BE2C (cell line): Measurements from ENCODE around the gene IL3RA.
"Not testable (repeated sequence)": the region's sequence is repeated elsewhere in the genome, so short reads cannot be mapped to it uniquely, and the experiment has no call there.

Experiments
- DNase-seq: peaks from one replicate; pipeline ENCODE4 v3.0.0-alpha.2; 2020
- H3K27me3 ChIP-seq: fragments of 250-450 bp; sonication (Bioruptor Pico); 2 replicates; pipeline ENCODE4 v1.5.1; 2020; ENCODE audit warnings: mild to moderate bottlenecking
- H3K36me3 ChIP-seq: fragments of 250-450 bp; sonication (Bioruptor Pico); 2 replicates; pipeline ENCODE4 v1.5.1; 2020; ENCODE audit warnings: mild to moderate bottlenecking
- H3K4me1 ChIP-seq: fragments of 250-450 bp; sonication (Bioruptor Pico); 2 replicates; pipeline ENCODE4 v1.5.1; 2020
- H3K4me3 ChIP-seq: 2 replicates; pipeline ENCODE4 v1.5.1; 2011; ENCODE audit warnings: low read depth, low read length
- H3K9me3 ChIP-seq: fragments of 250-450 bp; sonication (Bioruptor Pico); 2 replicates; pipeline ENCODE4 v1.5.1; 2020
- TF ChIP-seq, protein P1 (sequence below): IDR thresholded peaks from 2 replicates; pipeline ENCODE4 v1.5.1; 2012; ENCODE audit warnings: mild to moderate bottlenecking, low read depth, low read length

Gene IL3RA

DNA sequence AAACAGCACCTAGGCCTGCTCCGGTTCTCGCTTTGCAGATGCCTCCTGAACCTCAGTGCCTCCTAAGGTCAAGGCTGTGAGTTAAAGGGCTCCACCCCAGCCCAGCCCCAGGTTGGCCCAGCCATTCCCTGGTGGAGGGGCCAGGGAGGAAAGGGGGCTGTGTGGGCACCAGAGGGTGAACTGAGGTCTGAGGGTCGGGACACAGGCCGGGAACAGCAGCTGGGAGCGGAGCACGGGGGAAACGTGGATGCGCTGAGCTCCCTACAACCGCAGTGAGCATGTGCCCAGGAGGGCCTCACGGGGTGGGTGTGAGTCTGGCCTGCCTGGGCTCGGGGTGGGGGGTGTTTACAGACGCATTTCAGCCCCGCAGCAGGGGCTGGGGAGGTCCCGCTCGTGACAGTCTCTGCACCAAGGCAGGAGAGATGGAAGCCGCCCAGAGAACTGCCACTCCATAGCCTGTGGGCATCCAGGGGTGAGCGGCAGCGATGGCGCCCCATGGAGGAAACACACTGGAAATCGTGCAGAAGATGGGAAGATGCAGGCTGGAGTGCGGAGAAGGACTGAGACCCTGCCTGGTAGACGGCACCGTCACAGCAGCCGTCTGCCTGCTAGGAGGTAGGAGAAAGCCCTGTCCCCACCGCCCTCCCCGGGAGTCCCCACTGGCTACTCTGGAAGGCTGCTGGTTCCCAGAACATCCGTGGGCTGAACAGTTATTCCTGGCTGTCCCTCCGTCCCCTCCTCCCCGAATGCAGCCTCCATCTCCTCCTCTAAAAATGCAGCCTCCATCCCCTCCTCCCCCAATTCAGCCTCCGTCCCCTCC, 65.2 kb downstream of the IL3RA start:
- DNase-seq: no peak
- Histone ChIP-seq H3K27me3 (no peaks in the 10 kb centered on the region), H3K4me3 (no peak overlapping the region), H3K9me3 (no peaks in the 10 kb centered on the region), H3K36me3 (no peaks in the 10 kb centered on the region; the same call in 1 of the 2 replicates), H3K4me1 (no peaks in the 10 kb centered on the region)
- TF ChIP-seq, protein P1, sequence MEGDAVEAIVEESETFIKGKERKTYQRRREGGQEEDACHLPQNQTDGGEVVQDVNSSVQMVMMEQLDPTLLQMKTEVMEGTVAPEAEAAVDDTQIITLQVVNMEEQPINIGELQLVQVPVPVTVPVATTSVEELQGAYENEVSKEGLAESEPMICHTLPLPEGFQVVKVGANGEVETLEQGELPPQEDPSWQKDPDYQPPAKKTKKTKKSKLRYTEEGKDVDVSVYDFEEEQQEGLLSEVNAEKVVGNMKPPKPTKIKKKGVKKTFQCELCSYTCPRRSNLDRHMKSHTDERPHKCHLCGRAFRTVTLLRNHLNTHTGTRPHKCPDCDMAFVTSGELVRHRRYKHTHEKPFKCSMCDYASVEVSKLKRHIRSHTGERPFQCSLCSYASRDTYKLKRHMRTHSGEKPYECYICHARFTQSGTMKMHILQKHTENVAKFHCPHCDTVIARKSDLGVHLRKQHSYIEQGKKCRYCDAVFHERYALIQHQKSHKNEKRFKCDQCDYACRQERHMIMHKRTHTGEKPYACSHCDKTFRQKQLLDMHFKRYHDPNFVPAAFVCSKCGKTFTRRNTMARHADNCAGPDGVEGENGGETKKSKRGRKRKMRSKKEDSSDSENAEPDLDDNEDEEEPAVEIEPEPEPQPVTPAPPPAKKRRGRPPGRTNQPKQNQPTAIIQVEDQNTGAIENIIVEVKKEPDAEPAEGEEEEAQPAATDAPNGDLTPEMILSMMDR: no peak

- H3K4me1 ChIP-seq: no peaks in the 10 kb centered on the region
- H3K9me3 ChIP-seq: no peaks in the 10 kb centered on the region
- TF ChIP-seq, protein P1: no peak
- no peak overlapping the region for H3K4me3 ChIP-seq
- H3K36me3 ChIP-seq: no peaks in the 10 kb centered on the region; the same call in 1 of the 2 replicates
- DNase-seq: no peak
- H3K27me3 ChIP-seq: no peaks in the 10 kb centered on the region
Measured at GRCh38 chrX:1403228-1403627, 66.6 kb downstream of the IL3RA start.

- not testable (repeated sequence) for H3K27me3 ChIP-seq, H3K36me3 ChIP-seq, H3K4me1 ChIP-seq, H3K9me3 ChIP-seq, DNase-seq, H3K4me3 ChIP-seq
Measured at GRCh38 chrX:1403867-1404266, 67.3 kb downstream of the IL3RA start.

DNA sequence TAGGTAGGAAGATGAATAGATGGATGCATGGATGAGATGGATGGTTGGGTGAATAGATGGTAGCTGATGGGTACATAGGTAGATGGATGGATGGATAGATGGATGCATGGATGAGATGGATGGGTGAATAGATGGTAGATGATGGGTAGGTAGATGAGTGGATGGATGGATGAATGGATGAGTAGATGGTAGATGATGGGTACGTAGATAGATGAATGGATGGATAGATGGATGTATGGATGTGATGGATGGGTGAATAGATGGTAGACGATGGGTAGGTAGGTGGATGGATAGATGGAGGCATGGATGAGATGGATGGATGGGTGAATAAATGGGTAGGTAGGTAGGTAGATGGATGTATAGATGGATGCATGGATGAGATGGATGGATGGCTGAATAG, 69.2 kb downstream of the IL3RA start:
- H3K36me3 ChIP-seq, DNase-seq, H3K4me3 ChIP-seq, H3K27me3 ChIP-seq, H3K4me1 ChIP-seq, H3K9me3 ChIP-seq: not testable (repeated sequence)

DNA sequence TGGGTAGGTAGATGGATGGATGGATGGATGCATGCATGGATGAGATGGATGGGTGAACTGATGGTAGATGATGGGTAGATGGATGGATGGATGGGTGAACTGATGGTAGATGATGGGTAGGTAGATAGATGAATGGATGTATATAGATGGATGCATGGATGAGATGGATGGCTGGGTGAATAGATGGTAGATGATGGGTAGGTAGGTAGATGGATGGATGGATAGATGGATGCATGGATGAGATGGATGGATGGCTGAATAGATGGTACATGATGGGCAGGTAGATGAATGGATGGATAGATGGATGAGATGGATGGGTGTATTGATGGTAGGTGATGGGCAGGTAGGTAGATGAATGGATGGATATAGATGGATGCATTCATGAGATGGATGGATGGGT, 70.5 kb downstream of the IL3RA start:
- H3K36me3 ChIP-seq: no peaks in the 10 kb centered on the region; the same call in 1 of the 2 replicates
- no peak for DNase-seq
- no peaks in the 10 kb centered on the region for H3K4me1 ChIP-seq
- H3K4me3 ChIP-seq: no peak overlapping the region
- no peaks in the 10 kb centered on the region for H3K9me3 ChIP-seq
- no peaks in the 10 kb centered on the region for H3K27me3 ChIP-seq
- TF ChIP-seq, protein P1: no peak

DNA sequence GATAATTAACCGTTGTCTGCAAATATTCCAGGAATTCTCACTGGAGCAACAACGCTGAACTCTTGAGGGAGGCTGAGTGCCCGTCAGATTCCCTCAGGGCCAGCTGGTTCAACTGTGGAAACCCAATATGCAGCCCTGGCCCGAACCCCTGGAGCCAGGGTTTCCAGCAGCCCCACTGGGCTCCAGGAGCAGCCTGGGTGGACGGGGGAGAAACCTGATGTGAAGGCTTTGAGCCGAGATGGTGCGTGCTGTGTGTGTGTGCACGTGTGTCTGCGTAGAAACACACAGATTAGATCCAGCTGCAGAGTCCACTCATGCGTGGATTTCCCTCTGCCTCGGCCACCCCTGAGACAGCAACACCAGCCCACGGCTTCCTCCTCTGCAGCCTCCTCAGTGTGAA, 74.7 kb downstream of the IL3RA start:
- TF ChIP-seq, protein P1: no peak
- Histone ChIP-seq H3K9me3 (no peaks in the 10 kb centered on the region), H3K4me3 (no peak overlapping the region), H3K27me3 (no peaks in the 10 kb centered on the region), H3K4me1 (no peaks in the 10 kb centered on the region), H3K36me3 (no peaks in the 10 kb centered on the region)
- no peak for DNase-seq

GRCh38 chrX:1412551-1413161, 76.1 kb downstream of the IL3RA start:
- TF ChIP-seq, protein P1: no peak
- H3K27me3 ChIP-seq: no peaks in the 10 kb centered on the region
- no peaks in the 10 kb centered on the region for H3K9me3 ChIP-seq
- no peaks in the 10 kb centered on the region for H3K36me3 ChIP-seq
- no peaks in the 10 kb centered on the region for H3K4me1 ChIP-seq
- DNase-seq: no peak
- H3K4me3 ChIP-seq: no peak overlapping the region
